GM12801 (cell line): Measurements from ENCODE around the gene LIFR.

Source experiments
- TF ChIP-seq, protein P1 (sequence below): IDR thresholded peaks from one replicate; pipeline ENCODE4 v1.5.1; 2011; ENCODE audit warnings: control low read depth; ENCODE audit not compliant: insufficient read length; ENCODE audit errors: extremely low read depth

Gene LIFR

DNA sequence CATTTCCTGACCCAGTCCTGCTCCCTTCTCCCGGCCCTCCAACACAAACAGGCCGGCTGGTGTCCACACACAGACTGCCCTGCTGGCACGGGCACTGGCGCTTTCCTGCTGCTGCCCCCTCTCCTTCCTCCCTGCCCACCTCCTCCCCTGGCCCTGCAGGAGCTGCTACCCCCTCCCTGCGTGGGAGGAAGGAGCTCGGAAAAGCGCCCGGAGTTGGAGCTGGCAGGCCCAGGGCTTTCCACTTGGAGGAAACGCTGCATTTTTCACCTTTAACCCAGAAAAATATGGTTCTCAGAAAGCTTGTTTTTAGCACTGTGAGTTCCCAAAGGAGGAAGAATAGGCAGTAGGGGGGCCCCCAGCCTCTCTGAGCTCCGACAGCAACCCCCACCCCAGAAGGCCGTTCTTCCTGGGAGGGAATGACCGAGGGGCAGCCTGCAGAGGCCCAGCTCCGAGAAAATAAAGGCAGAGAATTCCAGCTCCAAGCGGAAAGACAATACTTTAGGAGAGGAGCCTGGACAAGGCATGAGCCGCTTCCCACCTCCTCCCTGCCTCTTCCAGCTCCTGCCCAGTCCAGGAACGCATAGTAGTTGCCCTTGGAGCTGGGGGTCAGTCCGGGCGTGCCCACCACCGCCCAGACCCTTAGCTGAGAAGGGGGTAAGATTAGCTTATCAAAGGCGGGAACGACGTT is 88.9 kb downstream of the LIFR start:
- TF ChIP-seq, protein P1, sequence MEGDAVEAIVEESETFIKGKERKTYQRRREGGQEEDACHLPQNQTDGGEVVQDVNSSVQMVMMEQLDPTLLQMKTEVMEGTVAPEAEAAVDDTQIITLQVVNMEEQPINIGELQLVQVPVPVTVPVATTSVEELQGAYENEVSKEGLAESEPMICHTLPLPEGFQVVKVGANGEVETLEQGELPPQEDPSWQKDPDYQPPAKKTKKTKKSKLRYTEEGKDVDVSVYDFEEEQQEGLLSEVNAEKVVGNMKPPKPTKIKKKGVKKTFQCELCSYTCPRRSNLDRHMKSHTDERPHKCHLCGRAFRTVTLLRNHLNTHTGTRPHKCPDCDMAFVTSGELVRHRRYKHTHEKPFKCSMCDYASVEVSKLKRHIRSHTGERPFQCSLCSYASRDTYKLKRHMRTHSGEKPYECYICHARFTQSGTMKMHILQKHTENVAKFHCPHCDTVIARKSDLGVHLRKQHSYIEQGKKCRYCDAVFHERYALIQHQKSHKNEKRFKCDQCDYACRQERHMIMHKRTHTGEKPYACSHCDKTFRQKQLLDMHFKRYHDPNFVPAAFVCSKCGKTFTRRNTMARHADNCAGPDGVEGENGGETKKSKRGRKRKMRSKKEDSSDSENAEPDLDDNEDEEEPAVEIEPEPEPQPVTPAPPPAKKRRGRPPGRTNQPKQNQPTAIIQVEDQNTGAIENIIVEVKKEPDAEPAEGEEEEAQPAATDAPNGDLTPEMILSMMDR: no peak

DNA sequence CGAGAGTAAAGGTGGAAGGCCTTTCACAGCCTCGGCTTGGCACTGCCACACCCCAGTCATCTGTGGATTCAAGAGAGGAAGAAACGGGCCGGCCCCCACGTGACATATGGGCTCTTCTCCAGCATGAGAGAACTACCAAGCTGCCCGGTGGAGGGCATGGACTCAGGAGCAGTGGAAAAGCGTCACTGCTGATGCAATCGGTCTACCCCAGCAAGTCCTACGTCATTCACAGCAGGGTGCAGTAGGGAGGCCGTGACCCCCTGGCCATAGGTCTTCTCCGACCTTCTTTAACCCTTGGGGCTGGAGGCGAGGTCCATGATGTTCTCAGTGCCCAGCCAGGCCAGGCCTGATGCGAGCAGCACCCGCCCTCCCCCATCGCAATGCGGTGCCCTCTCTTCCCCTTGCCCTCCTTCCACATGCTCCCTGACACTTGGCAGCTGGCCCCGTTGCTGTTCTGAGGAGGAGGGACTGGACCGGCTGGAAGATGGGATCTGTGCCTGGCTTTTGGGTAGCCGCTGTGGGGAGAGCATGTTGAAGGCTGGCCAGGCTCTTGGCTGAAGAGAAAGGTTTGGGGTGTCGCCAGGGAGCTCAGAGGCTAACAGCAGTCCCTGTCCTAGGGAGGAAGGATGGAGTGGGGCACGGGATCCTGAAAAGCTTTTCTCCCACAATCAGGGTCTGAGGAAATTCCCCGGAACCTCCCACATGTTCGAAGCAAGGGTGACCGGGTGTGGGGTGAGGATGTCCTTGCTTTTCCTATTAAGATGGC is 89.8 kb downstream of the LIFR start:
- TF ChIP-seq, protein P1: no peak

DNA sequence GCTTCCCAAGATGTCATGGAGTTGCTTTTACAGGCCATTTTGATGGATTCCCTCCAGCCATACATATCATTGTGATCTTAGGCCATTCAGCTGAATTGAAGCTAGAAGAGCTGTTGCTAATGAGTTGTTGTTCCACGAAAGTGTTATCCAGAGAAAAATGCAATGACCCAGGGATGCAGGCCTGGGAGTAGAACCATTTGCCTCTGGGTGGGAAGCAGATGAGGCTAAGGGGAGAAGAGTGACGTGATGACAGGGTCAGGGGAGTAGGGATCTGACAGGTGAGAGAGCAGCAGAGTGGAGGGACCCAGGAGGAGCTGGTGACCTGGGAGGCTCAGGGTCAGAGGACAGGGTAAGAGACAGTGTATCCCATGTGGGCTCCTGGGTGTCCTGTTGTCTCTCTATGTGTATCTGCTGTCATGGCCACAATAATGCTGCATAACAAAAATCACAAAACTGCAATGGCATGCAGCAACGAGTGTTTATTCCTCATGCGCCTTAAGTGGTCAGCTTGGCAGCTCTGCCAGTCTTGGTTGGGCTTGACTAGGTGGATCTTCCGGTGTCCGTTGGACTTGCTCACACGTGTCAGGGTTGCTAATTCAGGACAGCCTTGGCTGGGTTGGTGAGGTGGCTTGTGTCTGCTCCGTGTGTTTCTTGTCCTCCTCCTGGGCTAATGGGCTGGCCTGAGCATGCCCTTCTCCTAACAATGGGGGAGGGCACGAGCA is 90.6 kb downstream of the LIFR start:
- TF ChIP-seq, protein P1: no peak

DNA sequence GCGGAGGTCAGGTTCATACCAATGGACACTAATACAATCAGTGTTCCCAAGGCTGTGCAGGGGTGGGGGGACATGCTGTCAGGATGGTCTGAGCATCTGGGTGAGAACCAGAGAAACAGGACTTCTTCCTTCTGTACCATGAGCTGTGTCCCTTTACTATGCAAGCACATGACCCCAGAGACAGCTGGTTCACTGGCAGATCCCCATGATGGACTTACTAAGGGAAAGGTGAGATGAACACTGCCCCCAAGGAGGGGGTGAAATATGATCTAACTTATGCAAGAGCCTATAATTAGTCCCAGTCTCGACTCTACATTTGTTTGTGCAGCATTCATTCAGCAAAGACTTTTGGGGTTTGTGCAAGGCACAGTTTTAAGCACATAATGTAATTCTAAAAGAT is 91.4 kb downstream of the LIFR start:
- TF ChIP-seq, protein P1: no peak

DNA sequence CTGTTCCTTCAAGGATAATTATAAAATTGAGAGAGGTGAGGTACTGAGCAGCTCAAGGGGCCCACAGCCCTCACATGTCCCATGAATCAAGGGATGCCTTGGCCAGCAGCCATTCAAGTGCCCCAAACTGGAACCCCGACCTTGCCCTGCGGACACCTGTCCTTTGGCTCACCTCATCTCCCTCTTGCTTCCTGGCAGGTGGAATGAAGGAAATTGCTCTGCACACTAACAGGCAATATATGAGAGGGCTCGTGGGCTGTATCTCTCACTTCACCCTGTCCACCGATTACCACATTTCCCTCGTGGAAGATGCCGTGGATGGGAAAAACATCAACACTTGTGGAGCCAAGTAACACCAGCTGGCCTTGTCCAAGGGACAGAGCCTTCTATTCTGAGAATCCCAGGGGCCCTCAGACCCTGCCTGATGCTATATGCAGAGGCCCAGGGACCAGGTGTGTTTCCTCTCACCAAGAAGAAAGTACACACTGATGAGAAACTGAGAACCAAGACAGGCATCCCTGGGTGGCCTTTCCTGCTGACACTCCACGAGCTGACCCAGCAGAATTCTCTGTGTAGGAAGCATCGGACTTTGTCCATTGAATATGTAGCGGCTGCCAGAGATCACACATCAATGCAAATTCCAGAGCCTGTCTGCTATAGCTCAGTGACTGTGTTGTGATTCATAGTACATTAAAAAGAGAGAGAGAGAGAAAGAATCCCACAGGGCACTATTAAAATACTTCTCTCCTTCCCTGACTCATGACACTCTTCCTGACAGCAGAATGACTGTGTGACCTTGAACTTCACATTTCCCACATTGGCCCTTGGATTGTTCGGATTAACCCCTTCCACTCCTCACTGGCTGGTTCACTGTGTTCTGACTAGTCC is 92.6 kb downstream of the LIFR start:
- TF ChIP-seq, protein P1: no peak

DNA sequence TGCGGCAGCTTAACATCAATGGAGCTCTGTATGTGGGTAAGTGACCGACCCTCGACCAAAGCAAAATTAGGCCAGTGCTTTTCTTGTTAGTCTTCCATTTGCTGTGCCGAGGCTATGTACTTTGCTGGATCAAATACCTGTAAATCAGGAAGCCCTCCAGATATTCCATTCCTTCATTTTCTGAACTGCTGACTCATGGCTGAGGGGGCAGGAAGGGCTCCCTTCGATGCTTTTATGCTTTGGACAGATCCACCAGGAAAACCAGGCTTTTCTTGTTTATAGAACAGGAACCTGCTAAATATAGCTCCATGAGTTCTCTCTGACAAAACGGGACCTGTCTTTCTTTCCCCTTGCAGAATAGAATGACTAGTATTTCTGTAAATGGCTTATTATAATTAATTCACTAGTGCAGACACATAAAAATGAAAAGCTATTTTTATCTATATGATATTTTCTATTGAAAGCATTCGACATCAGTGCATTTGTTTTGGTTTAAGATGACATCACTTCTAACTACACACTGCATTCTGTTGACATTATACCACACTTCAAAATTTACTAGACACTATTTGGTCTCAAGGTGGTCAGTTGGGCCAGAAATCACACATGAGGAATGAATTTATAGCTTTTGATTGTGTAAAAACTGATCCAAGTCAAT is 93.3 kb downstream of the LIFR start:
- TF ChIP-seq, protein P1: no peak
